ENCODE measurements around the gene P2RY2. TPM values are rescaled to one million over a fixed set of nuclear protein-coding genes. Genes with fewer than 3 reads are reported as not detected.

Gene P2RY2
- total RNA-seq, 5 donors from 2014 or later (not counting 1 experiment from before 2014, with no cell fraction given), result 0.12 TPM; not detected in 4

DNA sequence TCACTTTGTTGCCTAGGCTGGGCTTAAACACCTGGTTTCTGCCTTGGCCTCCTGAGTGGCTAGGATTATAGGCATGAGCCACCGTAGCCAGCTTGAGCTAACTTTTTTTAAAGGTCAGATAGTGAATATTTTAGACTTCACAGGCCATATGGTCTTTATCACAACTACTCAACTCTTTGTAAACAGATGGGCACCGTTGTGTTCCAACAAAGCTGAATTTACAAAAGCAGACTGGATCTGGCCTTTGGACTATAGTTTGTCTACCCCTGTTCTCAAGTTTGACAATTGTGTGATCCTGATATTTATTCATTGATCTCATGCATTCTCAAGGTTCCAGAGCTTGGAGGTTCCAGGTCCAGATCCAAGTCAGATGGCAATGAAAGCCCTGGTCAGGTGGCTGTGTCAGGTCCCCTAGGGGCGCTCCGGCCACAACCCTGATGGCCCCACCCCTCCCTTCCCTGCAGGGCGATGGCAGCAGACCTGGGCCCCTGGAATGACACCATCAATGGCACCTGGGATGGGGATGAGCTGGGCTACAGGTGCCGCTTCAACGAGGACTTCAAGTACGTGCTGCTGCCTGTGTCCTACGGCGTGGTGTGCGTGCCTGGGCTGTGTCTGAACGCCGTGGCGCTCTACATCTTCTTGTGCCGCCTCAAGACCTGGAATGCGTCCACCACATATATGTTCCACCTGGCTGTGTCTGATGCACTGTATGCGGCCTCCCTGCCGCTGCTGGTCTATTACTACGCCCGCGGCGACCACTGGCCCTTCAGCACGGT is 15.8 kb downstream of the P2RY2 start:
- H3K9me3 Mint-ChIP-seq, result no peaks in the 10 kb centered on the region
- Histone ChIP-seq H3K9me3 (no peaks in the 10 kb centered on the region), H3K27me3 (replicated peaks in 1 of 2; ENCODE audit: control insufficient read depth in 2 of 2, extremely low read depth in 1 of 2, insufficient read depth in 2 of 2, low read length in 1 of 2) (peaks cover 0 to 13% of the 10 kb centered on the region in 2 experiments), H3K4me1 (ENCODE audit: control insufficient read depth in 1 of 2, extremely low read depth in 1 of 2, insufficient read depth in 2 of 2, low read length in 2 of 2) (no peaks in the 10 kb centered on the region), H3K36me3 (ENCODE audit: control insufficient read depth in 2 of 2, extremely low read depth in 1 of 2, insufficient read depth in 1 of 2, low read length in 1 of 2) (no peaks in the 10 kb centered on the region), H3K27ac (ENCODE audit: low read length) (no peak overlapping the region), H3K4me3 (ENCODE audit: control insufficient read depth in 1 of 2, extremely low read depth in 1 of 2, low read length in 1 of 2) (no peak overlapping the region)
- POLR2A ChIA-PET, result interaction anchor here in 1 of 2 donors (0.6 kb wide), 1 partner anchor 26 kb away, joined by 8 read pairs; no protein-coding TSS in a partner anchor
- no peaks in the 10 kb centered on the region for H3K4me1 Mint-ChIP-seq
- no peaks in the 10 kb centered on the region for H3K36me3 Mint-ChIP-seq
- no peak overlapping the region for H3K27ac Mint-ChIP-seq
- DNase-seq, result no peak
- CTCF ChIA-PET, result no interaction called here
- no peak for ATAC-seq (replicated peaks in 1 of 4)
- no peak overlapping the region for H3K4me3 Mint-ChIP-seq
- H3K27me3 Mint-ChIP-seq, result peaks cover 4% of the 10 kb centered on the region in 2 donors
- WGBS (ENCODE audit: insufficient coverage), result 92% methylated on average over 21 of the region's 23 CpGs

DNA sequence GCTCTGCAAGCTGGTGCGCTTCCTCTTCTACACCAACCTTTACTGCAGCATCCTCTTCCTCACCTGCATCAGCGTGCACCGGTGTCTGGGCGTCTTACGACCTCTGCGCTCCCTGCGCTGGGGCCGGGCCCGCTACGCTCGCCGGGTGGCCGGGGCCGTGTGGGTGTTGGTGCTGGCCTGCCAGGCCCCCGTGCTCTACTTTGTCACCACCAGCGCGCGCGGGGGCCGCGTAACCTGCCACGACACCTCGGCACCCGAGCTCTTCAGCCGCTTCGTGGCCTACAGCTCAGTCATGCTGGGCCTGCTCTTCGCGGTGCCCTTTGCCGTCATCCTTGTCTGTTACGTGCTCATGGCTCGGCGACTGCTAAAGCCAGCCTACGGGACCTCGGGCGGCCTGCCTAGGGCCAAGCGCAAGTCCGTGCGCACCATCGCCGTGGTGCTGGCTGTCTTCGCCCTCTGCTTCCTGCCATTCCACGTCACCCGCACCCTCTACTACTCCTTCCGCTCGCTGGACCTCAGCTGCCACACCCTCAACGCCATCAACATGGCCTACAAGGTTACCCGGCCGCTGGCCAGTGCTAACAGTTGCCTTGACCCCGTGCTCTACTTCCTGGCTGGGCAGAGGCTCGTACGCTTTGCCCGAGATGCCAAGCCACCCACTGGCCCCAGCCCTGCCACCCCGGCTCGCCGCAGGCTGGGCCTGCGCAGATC is 16.5 kb downstream of the P2RY2 start:
- WGBS (ENCODE audit: insufficient coverage), result 93% methylated on average over 49 of the region's 56 CpGs
- ATAC-seq (replicated peaks in 1 of 4) (no peak), DNase-seq (no peak)
- ChIA-PET CTCF (no interaction called here), POLR2A (no interaction called here)
- no peaks in the 10 kb centered on the region for H3K36me3 ChIP-seq (ENCODE audit: control insufficient read depth in 2 of 2, extremely low read depth in 1 of 2, insufficient read depth in 1 of 2, low read length in 1 of 2)
- no peak overlapping the region for H3K27ac Mint-ChIP-seq
- H3K4me3 ChIP-seq (ENCODE audit: control insufficient read depth in 1 of 2, extremely low read depth in 1 of 2, low read length in 1 of 2), result no peak overlapping the region
- H3K27ac ChIP-seq (ENCODE audit: low read length), result no peak overlapping the region
- no peak overlapping the region for H3K4me3 Mint-ChIP-seq
- no peaks in the 10 kb centered on the region for H3K9me3 ChIP-seq
- H3K4me1 Mint-ChIP-seq, result no peaks in the 10 kb centered on the region
- H3K27me3 ChIP-seq (replicated peaks in 1 of 2; ENCODE audit: control insufficient read depth in 2 of 2, extremely low read depth in 1 of 2, insufficient read depth in 2 of 2, low read length in 1 of 2), result peaks cover 0 to 16% of the 10 kb centered on the region in 2 experiments
- no peaks in the 10 kb centered on the region for H3K9me3 Mint-ChIP-seq
- peaks cover 4% of the 10 kb centered on the region in 2 donors for H3K27me3 Mint-ChIP-seq
- no peaks in the 10 kb centered on the region for H3K36me3 Mint-ChIP-seq
- no peaks in the 10 kb centered on the region for H3K4me1 ChIP-seq (ENCODE audit: control insufficient read depth in 1 of 2, extremely low read depth in 1 of 2, insufficient read depth in 2 of 2, low read length in 2 of 2)

DNA sequence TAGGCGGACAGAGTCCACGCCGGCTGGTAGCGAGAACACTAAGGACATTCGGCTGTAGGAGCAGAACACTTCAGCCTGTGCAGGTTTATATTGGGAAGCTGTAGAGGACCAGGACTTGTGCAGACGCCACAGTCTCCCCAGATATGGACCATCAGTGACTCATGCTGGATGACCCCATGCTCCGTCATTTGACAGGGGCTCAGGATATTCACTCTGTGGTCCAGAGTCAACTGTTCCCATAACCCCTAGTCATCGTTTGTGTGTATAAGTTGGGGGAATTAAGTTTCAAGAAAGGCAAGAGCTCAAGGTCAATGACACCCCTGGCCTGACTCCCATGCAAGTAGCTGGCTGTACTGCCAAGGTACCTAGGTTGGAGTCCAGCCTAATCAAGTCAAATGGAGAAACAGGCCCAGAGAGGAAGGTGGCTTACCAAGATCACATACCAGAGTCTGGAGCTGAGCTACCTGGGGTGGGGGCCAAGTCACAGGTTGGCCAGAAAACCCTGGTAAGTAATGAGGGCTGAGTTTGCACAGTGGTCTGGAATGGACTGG is 17.2 kb downstream of the P2RY2 start:
- H3K4me1 ChIP-seq (ENCODE audit: control insufficient read depth in 1 of 2, extremely low read depth in 1 of 2, insufficient read depth in 2 of 2, low read length in 2 of 2), result no peaks in the 10 kb centered on the region

DNA sequence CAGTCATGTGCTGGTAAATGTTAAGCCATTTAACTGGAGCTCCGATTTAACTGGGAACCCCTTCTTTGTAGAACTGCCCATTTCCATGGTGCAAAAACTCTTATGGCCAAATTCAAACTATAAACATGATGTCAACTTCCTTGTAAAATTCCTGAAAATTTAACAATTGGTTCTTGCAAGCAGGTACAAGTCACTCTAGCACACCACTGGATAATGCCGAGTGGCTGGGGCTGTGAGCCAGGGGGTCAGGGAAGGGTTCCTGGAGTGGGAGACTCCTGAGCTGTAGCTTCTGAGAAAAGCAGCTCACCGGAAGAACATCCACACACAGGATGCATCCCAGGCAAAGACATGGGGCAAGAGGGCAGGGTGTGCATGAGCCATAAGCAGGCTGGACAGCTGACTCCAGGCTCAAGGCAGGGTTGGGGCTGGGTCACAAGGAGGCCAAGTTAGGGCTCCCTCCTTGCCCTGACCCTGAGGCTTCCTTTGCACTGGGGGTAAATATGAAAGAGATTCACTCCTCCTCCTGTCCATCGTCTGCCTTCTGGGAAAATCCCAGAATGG is 18.2 kb downstream of the P2RY2 start:
- POLR2A ChIA-PET, result interaction anchor here in 1 of 2 donors (0.6 kb wide), 1 partner anchor 346 kb away, joined by 5 read pairs; no protein-coding TSS in a partner anchor
- H3K4me3 Mint-ChIP-seq, result no peak overlapping the region
- CTCF ChIA-PET, result no interaction called here
- no peaks in the 10 kb centered on the region for H3K4me1 Mint-ChIP-seq
- ATAC-seq (replicated peaks in 1 of 4) (no peak), DNase-seq (no peak)
- no peak overlapping the region for H3K27ac ChIP-seq (ENCODE audit: low read length)
- H3K9me3 ChIP-seq, result no peaks in the 10 kb centered on the region
- no peaks in the 10 kb centered on the region for H3K36me3 ChIP-seq (ENCODE audit: control insufficient read depth in 2 of 2, extremely low read depth in 1 of 2, insufficient read depth in 1 of 2, low read length in 1 of 2)
- peaks cover 0 to 20% of the 10 kb centered on the region in 2 experiments for H3K27me3 ChIP-seq (replicated peaks in 1 of 2; ENCODE audit: control insufficient read depth in 2 of 2, extremely low read depth in 1 of 2, insufficient read depth in 2 of 2, low read length in 1 of 2)
- H3K4me3 ChIP-seq (ENCODE audit: control insufficient read depth in 1 of 2, extremely low read depth in 1 of 2, low read length in 1 of 2), result no peak overlapping the region
- 83% methylated on average over 2 of the region's 4 CpGs for WGBS (ENCODE audit: insufficient coverage)
- no peaks in the 10 kb centered on the region for H3K9me3 Mint-ChIP-seq
- no peak overlapping the region for H3K27ac Mint-ChIP-seq
- H3K27me3 Mint-ChIP-seq, result peaks cover 0 to 4% of the 10 kb centered on the region in 2 donors
- H3K36me3 Mint-ChIP-seq, result no peaks in the 10 kb centered on the region
- H3K4me1 ChIP-seq (ENCODE audit: control insufficient read depth in 1 of 2, extremely low read depth in 1 of 2, insufficient read depth in 2 of 2, low read length in 2 of 2), result no peaks in the 10 kb centered on the region

More for the DNA sequence above, 17.2 kb downstream of the P2RY2 start:
- Mint-ChIP-seq H3K36me3 (no peaks in the 10 kb centered on the region), H3K4me1 (no peaks in the 10 kb centered on the region), H3K9me3 (no peaks in the 10 kb centered on the region), H3K4me3 (no peak overlapping the region), H3K27ac (no peak overlapping the region), H3K27me3 (peaks cover 3 to 4% of the 10 kb centered on the region in 2 donors)
- H3K36me3 ChIP-seq (ENCODE audit: control insufficient read depth in 2 of 2, extremely low read depth in 1 of 2, insufficient read depth in 1 of 2, low read length in 1 of 2), result no peaks in the 10 kb centered on the region
- no peak overlapping the region for H3K4me3 ChIP-seq (ENCODE audit: control insufficient read depth in 1 of 2, extremely low read depth in 1 of 2, low read length in 1 of 2)
- CTCF ChIA-PET, result interaction anchor here in 1 of 2 donors (0.6 kb wide), 2 partner anchors 507 to 859 kb away, joined by 3 read pairs; no protein-coding TSS in a partner anchor
- no peaks in the 10 kb centered on the region for H3K9me3 ChIP-seq
- ATAC-seq (replicated peaks in 1 of 4) (no peak), DNase-seq (no peak)
- H3K27me3 ChIP-seq (replicated peaks in 1 of 2; ENCODE audit: control insufficient read depth in 2 of 2, extremely low read depth in 1 of 2, insufficient read depth in 2 of 2, low read length in 1 of 2), result peaks cover 0 to 15% of the 10 kb centered on the region in 2 experiments
- 91% methylated on average over 6 of the region's 8 CpGs for WGBS (ENCODE audit: insufficient coverage)
- POLR2A ChIA-PET, result no interaction called here
- no peak overlapping the region for H3K27ac ChIP-seq (ENCODE audit: low read length)

- no peak overlapping the region for H3K4me3 ChIP-seq (ENCODE audit: control insufficient read depth in 1 of 2, extremely low read depth in 1 of 2, low read length in 1 of 2)
- H3K9me3 ChIP-seq, result no peaks in the 10 kb centered on the region
- Mint-ChIP-seq H3K9me3 (no peaks in the 10 kb centered on the region), H3K4me1 (no peaks in the 10 kb centered on the region), H3K27ac (no peak overlapping the region), H3K36me3 (no peaks in the 10 kb centered on the region), H3K27me3 (peaks cover 0 to 8% of the 10 kb centered on the region in 2 donors), H3K4me3 (no peak overlapping the region)
- no peak for ATAC-seq (replicated peaks in 1 of 4)
- no peaks in the 10 kb centered on the region for H3K36me3 ChIP-seq (ENCODE audit: control insufficient read depth in 2 of 2, extremely low read depth in 1 of 2, insufficient read depth in 1 of 2, low read length in 1 of 2)
- H3K27ac ChIP-seq (ENCODE audit: low read length), result no peak overlapping the region
- POLR2A ChIA-PET, result no interaction called here
- peaks cover 0 to 21% of the 10 kb centered on the region in 2 experiments for H3K27me3 ChIP-seq (replicated peaks in 1 of 2; ENCODE audit: control insufficient read depth in 2 of 2, extremely low read depth in 1 of 2, insufficient read depth in 2 of 2, low read length in 1 of 2)
- H3K4me1 ChIP-seq (ENCODE audit: control insufficient read depth in 1 of 2, extremely low read depth in 1 of 2, insufficient read depth in 2 of 2, low read length in 2 of 2), result no peaks in the 10 kb centered on the region
- 55% methylated on average over 5 of the region's 6 CpGs for WGBS (ENCODE audit: insufficient coverage)
- CTCF ChIA-PET, result no interaction called here
- DNase-seq, result peak in 7 of 35 experiments; percentile 9 to 28 (median 12)
These were observed 18.8 kb downstream of the P2RY2 start for GRCh38 chr11:73236854-73237253.
